ENCODE results near the gene IQSEC1. TPM values are rescaled to one million over a fixed set of nuclear protein-coding genes. Genes with fewer than 3 reads are reported as not detected.

The IQSEC1 gene
- total RNA-seq, 2 donors from 2014 or later, result 53.5 to 60.7 TPM

DNA sequence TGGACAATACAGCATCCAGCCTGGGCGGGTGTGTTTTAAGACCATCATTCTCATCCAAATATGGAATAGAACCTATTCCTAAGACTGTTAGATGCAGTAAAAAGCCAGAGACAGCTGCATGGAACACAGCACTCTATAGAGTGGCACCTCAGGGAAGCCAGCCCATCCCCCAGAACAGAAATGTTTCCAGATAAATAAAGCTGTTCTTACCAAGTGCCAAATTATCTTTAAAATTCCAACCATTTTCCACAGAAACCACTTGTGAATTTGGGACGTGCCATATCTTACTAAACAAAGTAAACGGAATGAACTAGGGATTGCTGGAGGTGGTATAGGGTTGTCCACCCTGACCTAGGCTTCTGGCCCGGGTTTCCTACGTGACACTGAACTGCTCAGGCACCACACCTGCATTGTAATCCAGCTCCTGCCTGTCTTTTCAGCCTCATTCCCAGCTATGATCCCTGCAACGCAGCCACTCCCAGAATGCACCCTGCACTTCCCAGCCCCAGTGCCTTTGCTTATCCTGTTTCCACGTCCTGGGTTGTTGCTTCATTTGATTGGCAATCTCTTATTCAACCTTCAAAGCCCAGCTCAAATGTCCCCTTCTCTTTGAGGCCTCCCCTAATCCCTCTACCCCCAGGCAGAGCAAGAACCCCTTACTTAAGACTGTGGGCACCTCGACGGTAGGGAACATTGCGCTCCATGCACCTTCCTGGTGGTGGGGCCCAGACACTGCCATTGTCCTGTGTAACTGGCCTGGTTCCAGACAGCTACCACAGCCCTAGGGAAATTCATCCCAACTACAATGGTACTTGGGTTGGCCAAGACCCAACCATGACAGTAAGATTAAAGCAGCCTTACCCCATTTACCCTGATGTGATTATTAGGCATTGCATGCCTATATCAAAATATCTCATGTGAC, 100.2 kb downstream of the IQSEC1 start:
- no peak for DNase-seq (ENCODE audit: low spot score)
- intact Hi-C loops (cut with DNase I), result loop anchor here in 1 of 2 donors (10.0 kb wide), 1 partner anchor 68 kb away; no protein-coding TSS in a partner anchor

DNA sequence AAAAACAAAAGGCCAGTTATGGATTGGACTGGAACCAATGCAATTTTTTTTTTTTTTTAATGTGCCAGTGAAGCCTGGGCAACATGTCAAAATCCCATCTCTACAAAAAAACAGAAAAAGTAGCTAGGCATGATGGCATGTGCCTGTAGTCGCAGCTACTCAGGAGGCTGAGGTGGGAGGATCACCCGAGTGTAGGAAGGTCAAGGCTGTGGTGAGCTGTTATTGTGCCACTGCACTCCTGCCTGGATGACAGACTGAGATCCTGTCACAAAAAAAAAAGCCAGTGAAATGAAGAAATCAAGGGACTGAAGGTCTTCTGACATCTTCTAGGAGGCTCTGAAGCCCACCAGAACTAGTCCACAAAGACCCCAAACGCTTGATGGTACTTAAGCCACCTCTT, 101.2 kb downstream of the IQSEC1 start:
- intact Hi-C loops (cut with DNase I), result loop anchor here in 1 of 2 donors (10.0 kb wide), 1 partner anchor 67 kb away; no protein-coding TSS in a partner anchor
- DNase-seq (ENCODE audit: low spot score), result no peak

- no peak for DNase-seq (ENCODE audit: low spot score)
- intact Hi-C loops (cut with DNase I), result loop anchor here in 1 of 2 donors (10.0 kb wide), 1 partner anchor 66 kb away; no protein-coding TSS in a partner anchor
These were observed 102.5 kb downstream of the IQSEC1 start for GRCh38 chr3:12970684-12971083.

DNA sequence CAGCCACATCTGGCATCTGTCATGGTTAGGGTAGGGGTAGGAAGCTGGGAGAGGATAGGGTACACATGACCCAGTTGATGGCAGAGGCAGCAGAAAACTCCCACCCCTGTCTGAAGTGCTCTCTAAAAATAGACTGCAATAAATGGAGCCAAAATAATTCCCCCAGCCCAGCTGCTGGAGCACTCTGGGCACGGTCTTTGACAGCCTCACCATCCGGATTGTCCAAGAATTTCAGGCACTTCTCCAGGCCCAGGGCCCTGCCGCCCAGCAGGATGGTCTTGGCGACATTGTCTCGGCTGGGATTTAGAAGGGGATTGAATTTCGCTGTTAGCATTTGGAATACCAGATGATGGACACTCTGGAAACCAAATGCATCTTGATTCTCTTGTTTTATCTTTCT, 103.7 kb downstream of the IQSEC1 start:
- intact Hi-C loops (cut with DNase I), result no loop called here
- no peak for DNase-seq (ENCODE audit: low spot score)

DNA sequence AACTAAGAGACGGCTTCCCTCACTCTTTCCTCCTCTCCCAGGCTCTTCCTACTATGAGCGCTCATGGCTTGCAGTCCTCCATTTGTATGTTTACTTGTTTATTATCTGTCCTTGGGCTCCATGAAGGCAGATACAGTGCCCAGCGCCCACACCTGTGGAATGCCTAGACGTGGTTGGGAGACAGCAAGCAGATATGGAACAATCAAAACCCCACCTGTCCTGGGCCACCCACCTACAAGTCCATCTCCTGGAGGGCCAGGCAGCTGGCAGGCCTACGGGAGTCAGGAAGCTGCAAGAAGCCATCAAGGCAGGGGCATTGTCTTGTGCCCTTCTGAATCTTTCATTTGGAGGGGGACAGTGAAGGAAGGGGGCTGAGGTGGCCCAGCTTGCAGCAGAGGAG, 104.7 kb downstream of the IQSEC1 start:
- DNase-seq (ENCODE audit: low spot score), result no peak
- intact Hi-C loops (cut with DNase I), result no loop called here

DNA sequence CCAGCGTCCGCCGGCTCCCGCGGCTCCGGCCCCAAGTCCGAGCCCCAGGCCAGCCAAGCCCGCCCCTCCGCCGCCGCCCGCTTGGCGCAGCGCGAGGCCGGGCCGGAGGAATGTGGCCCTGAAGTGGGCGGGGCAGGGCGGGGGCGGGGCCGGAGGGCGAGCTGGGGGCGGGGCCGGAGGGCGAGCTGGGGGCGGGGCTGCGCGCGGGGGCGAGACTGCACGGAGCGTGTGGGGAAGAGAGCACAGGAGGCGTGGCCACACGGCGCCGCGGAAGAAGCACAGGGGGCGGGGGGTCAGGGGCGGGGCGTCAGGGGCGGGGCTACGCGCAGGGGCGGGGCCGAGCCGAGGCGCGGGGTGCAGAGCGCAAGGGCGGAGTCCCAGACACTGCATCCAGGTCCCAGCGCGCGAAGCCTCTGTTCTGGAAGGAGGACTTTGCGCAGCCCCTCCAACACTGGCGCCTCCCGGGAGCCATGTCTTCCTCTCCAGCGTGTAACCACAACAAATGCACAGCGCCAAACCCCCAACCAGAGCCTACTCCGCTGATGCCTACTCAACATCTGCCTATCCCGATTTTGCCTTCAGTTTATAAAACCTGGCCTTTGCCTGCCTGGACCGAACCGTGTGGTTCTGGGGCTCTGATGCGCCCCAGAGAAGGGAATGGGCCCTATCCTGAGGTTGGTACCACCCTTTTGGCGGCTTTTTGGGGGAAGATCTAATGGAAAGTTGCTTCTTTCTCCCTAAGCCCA, 105.5 kb downstream of the IQSEC1 start:
- intact Hi-C loops (cut with DNase I), result no loop called here
- DNase-seq (ENCODE audit: low spot score), result peak; percentile 97

DNA sequence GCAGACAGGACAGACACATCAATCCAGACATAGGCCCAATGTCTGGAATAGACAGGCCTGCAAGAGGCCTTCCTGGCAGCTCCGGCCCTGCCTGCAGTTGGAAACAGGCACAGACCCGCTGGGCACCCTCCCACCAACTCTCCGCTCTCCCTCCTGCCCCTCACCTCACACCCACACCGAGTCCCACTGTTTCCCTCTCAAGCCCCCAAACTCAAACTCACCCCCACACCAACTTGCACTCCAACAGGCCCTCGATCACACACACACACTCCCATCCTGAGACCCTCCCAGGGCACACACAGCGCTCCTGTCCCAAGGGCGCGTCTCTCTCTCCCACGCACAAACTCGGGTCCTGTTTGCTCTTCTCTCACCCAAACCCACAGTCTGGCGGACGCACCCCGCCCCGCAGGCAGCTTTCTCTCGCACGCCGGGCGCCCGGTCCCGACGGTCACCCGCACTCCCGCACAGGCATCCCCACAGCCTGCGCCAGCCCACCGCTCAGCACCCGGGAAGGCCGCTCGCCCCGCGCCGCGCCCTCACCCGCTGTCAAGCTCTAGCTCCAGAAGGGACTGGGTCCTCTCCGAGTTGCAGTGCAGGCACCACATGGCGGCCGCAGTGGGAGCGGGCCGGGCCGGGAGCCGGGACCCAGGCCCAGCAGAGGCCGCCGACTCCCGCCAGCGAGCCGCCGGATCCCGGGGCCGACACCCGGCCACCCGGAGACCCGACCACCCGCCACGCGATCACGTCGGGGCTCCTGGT, 106.2 kb downstream of the IQSEC1 start:
- no peak for DNase-seq (ENCODE audit: low spot score)
- intact Hi-C loops (cut with DNase I), result no loop called here

GRCh38 chr3:12965999-12966846, 107.0 kb downstream of the IQSEC1 start:
- intact Hi-C loops (cut with DNase I), result no loop called here
- no peak for DNase-seq (ENCODE audit: low spot score)

DNA sequence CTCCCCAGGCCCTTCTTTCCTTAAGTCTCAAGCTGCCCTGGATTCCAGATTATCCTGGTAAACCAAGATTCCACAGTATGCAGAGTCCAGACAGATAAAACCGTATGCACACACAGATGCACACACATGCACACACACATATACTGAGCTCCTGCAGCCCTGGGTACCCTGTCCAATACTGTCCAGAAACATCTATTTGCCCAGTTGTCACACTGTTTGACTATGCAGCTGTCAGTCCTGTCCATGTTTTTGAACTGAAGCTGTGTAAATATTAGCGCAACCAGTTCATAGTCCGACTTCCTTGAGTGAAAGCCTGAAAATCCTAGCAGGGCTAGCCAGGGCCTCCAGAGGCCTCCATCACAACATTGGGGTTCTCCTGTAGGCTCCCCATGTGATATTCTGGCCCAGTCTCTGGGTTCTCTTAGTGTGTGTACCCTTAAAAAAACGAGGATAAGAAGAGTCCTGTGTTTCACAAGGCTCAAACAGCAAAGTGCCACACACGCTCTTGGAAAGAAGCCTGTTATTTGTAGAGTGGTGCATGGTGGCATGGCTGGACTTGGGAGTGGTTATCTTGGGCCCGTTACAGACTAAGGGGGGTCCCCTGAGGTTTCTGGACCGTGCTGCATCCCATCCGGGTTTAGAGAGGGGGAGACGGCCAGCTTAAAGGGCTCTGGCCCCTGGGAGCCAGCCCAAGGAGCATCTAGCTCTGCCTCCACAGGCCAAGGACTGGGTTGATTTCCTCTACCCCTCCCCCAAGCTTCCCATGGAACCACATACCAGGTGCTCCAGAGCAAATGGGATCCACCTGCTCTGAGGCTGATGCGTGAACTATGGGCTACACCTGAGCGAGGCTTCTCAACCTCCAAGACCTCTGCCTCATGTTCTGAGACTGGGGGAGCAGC, 108.3 kb downstream of the IQSEC1 start:
- intact Hi-C loops (cut with DNase I), result no loop called here

GRCh38 chr3:12963922-12964701, 109.1 kb downstream of the IQSEC1 start:
- no peak for DNase-seq (ENCODE audit: low spot score)
- intact Hi-C loops (cut with DNase I), result no loop called here

More for the DNA sequence above, 108.3 kb downstream of the IQSEC1 start:
- no peak for DNase-seq (ENCODE audit: low spot score)

DNA sequence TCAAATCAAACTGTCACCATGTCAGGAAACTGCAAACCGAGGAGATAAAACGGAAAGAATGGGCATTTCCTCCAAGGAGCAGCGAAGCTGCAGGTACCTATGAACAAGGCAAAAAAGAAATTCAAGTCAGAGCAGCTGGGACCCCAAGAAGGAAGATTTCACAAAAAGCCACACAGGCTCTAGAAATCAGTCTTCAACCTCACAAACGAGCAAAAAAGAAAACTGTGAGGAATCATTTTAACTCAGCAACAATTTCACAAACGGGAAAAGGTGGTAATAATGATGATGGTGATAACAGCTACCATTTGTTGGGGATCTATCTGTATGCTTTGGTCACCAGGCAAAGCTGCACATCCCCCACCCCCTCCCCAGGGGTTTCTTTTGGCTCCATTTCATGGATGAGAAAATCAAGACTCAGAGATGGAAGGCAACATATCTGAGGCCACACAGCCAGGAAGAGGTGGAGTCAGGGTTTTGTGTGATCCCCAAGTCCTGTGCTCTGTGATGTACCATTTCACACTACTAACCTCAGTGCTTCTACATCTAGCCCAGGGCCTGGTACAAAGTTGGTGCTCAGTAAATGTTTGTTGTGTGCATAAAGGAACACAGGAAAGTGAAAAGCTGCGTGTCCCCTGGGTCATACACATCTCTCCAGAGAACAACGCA, 109.9 kb downstream of the IQSEC1 start:
- intact Hi-C loops (cut with DNase I), result no loop called here
- no peak for DNase-seq (ENCODE audit: low spot score)

- no peak for DNase-seq (ENCODE audit: low spot score)
- intact Hi-C loops (cut with DNase I), result no loop called here
These were observed 110.9 kb downstream of the IQSEC1 start for GRCh38 chr3:12962292-12962691.

DNA sequence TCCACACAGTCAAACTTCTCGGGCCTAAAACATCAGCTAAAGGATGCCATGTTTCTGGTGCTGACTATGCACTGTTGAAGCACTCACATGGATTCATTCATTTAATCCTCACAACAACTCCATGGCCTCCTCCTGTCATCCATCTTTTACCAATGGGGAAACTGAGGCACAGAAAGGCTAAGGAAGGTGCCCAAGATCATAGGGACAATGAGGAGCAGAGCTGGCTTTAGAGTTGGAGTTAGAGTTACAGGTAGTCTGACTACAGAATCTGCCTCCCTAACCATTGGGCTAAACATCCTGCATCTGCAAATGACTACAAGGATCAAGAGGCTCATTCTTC, 111.6 kb downstream of the IQSEC1 start:
- intact Hi-C loops (cut with DNase I), result no loop called here
- DNase-seq (ENCODE audit: low spot score), result no peak

DNA sequence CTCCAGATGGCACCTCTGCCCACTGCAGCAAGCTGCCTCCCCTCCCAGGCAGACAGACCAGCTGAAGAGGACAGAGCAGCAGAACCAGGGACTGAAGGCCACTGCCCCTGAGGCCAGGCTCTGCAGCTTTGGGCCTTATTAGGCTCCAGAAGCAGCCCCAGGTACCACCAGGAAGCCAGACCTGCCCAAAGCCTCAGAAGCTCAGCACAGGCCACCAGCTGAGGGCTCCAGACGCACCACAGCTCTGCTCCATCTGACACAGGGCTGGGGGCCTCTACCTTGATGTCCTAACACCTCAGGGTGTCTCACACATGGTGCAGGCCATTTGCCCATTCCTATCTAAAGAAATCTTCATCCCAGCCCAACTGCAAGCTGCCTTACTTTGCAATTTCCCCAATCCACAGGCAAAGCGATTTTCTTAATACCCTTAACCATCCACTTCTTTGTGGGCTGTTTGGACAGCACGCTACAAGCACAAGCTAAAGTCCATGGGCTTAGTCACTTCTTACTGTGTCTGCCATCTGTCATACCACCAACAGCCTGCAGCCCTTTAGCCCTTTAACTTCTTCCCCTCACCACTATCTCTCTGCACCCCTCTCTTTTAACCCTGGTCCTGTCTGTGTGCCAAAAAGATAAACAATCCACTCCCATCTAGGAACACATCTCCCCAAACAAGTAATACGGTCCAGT, 112.1 kb downstream of the IQSEC1 start:
- DNase-seq (ENCODE audit: low spot score), result no peak
- intact Hi-C loops (cut with DNase I), result no loop called here

- intact Hi-C loops (cut with DNase I), result no loop called here
- DNase-seq (ENCODE audit: low spot score), result no peak
These were observed 112.7 kb downstream of the IQSEC1 start for GRCh38 chr3:12960497-12960896.

- DNase-seq (ENCODE audit: low spot score), result no peak
- intact Hi-C loops (cut with DNase I), result no loop called here
These were observed 113.3 kb downstream of the IQSEC1 start for GRCh38 chr3:12959838-12960378.
